Activated T-cell treated with anti-CD3 and anti-CD28 coated beads, Interleukin-2, amount 50 U/mL, for 24 hours (primary cell): ENCODE data around the gene NDST1.

Experiments used
- DNase-seq: peaks from one replicate; pipeline ENCODE4 v3.0.0-alpha.2; 2020
- H3K27ac Mint-ChIP-seq: 2 replicates; pipeline ENCODE4 v1.8.0; 2020; ENCODE audit warnings: mild to moderate bottlenecking, mixed read lengths
- H3K27me3 Mint-ChIP-seq: 2 replicates; pipeline ENCODE4 v1.8.0; 2020; ENCODE audit warnings: mixed read lengths
- H3K36me3 Mint-ChIP-seq: 2 replicates; pipeline ENCODE4 v1.8.0; 2020; ENCODE audit warnings: low read depth, mixed read lengths
- H3K4me1 Mint-ChIP-seq: 2 replicates; pipeline ENCODE4 v1.8.0; 2020; ENCODE audit warnings: low read depth, mixed read lengths
- H3K4me3 Mint-ChIP-seq: 2 replicates; pipeline ENCODE4 v1.8.0; 2020; ENCODE audit warnings: mild to moderate bottlenecking, moderate library complexity, mixed read lengths
- H3K9me3 Mint-ChIP-seq: 2 replicates; pipeline ENCODE4 v1.8.0; 2020; ENCODE audit warnings: mixed read lengths

NDST1 gene

DNA sequence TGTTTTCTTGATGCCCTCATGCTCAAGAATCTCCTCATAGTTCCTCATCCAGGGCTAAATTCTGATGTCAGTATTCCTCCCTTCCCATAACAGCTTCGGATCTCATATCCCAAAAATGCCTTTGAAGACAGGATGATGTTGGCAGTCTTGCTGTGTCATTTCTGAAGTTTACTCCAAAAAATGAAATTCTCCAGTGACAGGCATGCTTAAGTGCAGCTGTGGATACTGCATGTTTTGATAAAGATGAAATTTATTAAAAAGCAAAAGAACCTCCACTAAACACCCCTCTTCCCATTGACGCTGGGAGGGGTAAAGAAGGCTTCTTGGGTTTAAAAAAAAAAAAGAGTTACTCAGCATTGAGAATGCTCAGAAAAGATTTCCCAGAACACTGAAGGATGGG, 43.1 kb downstream of the NDST1 start:
- Mint-ChIP-seq H3K27ac (no peak overlapping the region), H3K4me3 (no peak overlapping the region), H3K27me3 (no peaks in the 10 kb centered on the region), H3K4me1 (no peaks in the 10 kb centered on the region), H3K9me3 (no peaks in the 10 kb centered on the region), H3K36me3 (no peaks in the 10 kb centered on the region)
- no peak for DNase-seq

GRCh38 chr5:150553402-150553801, 45.5 kb downstream of the NDST1 start:
- no peaks in the 10 kb centered on the region for H3K4me1 Mint-ChIP-seq
- no peaks in the 10 kb centered on the region for H3K27me3 Mint-ChIP-seq
- DNase-seq: no peak
- H3K9me3 Mint-ChIP-seq: no peaks in the 10 kb centered on the region
- H3K4me3 Mint-ChIP-seq: no peak overlapping the region
- no peaks in the 10 kb centered on the region for H3K36me3 Mint-ChIP-seq
- H3K27ac Mint-ChIP-seq: no peak overlapping the region

GRCh38 chr5:150553911-150554310, 46.0 kb downstream of the NDST1 start:
- no peaks in the 10 kb centered on the region for H3K27me3 Mint-ChIP-seq
- H3K9me3 Mint-ChIP-seq: no peaks in the 10 kb centered on the region
- H3K4me1 Mint-ChIP-seq: no peaks in the 10 kb centered on the region
- no peaks in the 10 kb centered on the region for H3K36me3 Mint-ChIP-seq
- no peak for DNase-seq
- no peak overlapping the region for H3K27ac Mint-ChIP-seq
- H3K4me3 Mint-ChIP-seq: no peak overlapping the region

DNA sequence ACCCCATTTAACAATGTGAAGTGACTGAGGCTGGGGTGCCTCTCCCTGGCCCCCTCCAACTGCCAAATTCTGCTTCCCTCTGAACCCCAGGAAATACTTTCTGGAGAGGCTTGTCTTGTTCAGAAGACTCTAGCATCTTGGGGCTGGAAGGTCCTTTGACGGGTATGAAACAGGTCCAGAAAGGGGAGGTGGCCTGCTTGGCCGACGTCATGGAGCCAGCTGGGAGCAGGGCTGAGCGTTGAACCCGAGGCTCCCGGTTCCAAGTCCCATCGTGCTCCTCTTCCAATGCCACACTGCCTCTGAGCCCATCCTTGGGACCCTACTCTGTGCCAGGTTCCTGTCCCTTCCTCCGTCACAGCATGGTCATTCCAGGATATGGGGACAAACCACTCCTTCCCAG, 46.9 kb downstream of the NDST1 start:
- no peak for DNase-seq
- Mint-ChIP-seq H3K36me3 (no peaks in the 10 kb centered on the region), H3K9me3 (no peaks in the 10 kb centered on the region), H3K4me1 (no peaks in the 10 kb centered on the region), H3K4me3 (no peak overlapping the region), H3K27me3 (no peaks in the 10 kb centered on the region), H3K27ac (no peak overlapping the region)

- H3K9me3 Mint-ChIP-seq: no peaks in the 10 kb centered on the region
- H3K4me3 Mint-ChIP-seq: no peak overlapping the region
- no peaks in the 10 kb centered on the region for H3K4me1 Mint-ChIP-seq
- H3K27me3 Mint-ChIP-seq: no peaks in the 10 kb centered on the region
- H3K27ac Mint-ChIP-seq: no peak overlapping the region
- no peaks in the 10 kb centered on the region for H3K36me3 Mint-ChIP-seq
- DNase-seq: no peak
Measured at GRCh38 chr5:150556106-150556505, 48.2 kb downstream of the NDST1 start.

DNA sequence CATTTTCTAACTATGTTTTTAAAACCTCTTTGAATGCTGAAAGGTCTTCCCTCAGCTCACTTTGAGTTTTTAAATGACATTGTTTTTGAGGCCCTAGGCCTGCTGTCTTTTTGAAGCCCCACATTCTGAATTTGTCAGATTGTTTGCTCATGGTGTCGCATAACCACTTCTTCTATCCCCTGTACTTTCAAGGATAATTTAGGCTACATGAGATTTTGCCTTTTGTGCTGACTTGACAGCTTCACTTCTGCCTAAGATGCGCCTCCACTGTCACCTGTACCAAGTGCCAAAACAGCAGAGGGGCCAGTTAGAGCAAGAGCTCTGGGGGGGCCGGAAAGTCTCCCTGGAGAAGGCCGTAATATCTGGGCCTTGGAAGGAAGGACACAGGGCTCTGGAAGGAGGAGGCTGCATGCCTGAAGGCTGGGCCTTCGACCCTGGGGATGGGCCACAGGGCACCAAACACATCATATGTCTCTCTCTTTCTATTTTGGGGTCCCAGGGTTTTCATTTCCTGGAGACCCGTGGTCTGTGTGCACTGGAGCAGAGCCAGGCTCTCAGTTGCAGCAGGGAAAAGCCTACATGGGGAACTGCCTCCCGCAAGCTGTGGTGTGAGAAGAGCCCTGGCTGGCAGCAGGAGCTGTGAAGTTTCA, 49.1 kb downstream of the NDST1 start:
- H3K27me3 Mint-ChIP-seq: no peaks in the 10 kb centered on the region
- no peaks in the 10 kb centered on the region for H3K9me3 Mint-ChIP-seq
- DNase-seq: no peak
- H3K4me3 Mint-ChIP-seq: no peak overlapping the region
- H3K27ac Mint-ChIP-seq: no peak overlapping the region
- H3K4me1 Mint-ChIP-seq: no peaks in the 10 kb centered on the region
- H3K36me3 Mint-ChIP-seq: no peaks in the 10 kb centered on the region

- Mint-ChIP-seq H3K4me3 (no peak overlapping the region), H3K27ac (no peak overlapping the region), H3K4me1 (no peaks in the 10 kb centered on the region), H3K27me3 (no peaks in the 10 kb centered on the region), H3K36me3 (no peaks in the 10 kb centered on the region), H3K9me3 (no peaks in the 10 kb centered on the region)
- DNase-seq: no peak
Measured at GRCh38 chr5:150557509-150557872, 49.6 kb downstream of the NDST1 start.

DNA sequence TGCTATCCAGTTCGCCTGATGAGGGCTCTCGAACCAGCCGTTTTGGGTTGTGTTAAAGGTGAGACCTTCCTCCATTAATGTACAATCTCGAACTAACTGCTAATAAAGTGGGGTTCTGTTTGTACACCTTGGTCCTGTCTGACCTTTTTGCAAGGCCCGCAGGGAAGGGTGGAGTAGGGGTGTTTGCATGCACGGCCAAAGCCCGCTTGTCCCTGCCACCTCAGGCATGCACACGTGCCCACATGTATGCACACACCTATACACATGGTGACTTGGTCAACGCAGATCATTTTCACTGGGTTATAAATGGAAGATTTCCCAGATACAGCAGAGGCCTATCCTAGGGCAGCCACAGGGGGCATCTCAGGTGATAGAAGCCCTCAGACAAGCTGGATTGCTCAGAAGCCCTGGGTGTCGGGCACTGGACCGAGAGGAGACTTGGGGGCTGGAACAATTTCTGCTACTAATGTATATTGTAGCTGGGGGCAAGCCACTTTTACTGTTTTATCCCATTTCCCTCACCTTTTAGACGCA, 50.2 kb downstream of the NDST1 start:
- H3K36me3 Mint-ChIP-seq: no peaks in the 10 kb centered on the region
- no peak for DNase-seq
- no peak overlapping the region for H3K27ac Mint-ChIP-seq
- H3K9me3 Mint-ChIP-seq: no peaks in the 10 kb centered on the region
- H3K4me3 Mint-ChIP-seq: no peak overlapping the region
- H3K4me1 Mint-ChIP-seq: no peaks in the 10 kb centered on the region
- H3K27me3 Mint-ChIP-seq: no peaks in the 10 kb centered on the region

- DNase-seq: no peak
- H3K27me3 Mint-ChIP-seq: no peaks in the 10 kb centered on the region
- no peak overlapping the region for H3K27ac Mint-ChIP-seq
- H3K4me3 Mint-ChIP-seq: no peak overlapping the region
- H3K36me3 Mint-ChIP-seq: no peaks in the 10 kb centered on the region
- no peaks in the 10 kb centered on the region for H3K9me3 Mint-ChIP-seq
- no peaks in the 10 kb centered on the region for H3K4me1 Mint-ChIP-seq
Measured at GRCh38 chr5:150559088-150559487, 51.2 kb downstream of the NDST1 start.

GRCh38 chr5:150559701-150560100, 51.8 kb downstream of the NDST1 start:
- Mint-ChIP-seq H3K36me3 (no peaks in the 10 kb centered on the region), H3K4me3 (no peak overlapping the region), H3K27me3 (no peaks in the 10 kb centered on the region), H3K27ac (no peak overlapping the region), H3K4me1 (no peaks in the 10 kb centered on the region), H3K9me3 (no peaks in the 10 kb centered on the region)
- no peak for DNase-seq

GRCh38 chr5:150560401-150561191, 52.7 kb downstream of the NDST1 start:
- H3K27me3 Mint-ChIP-seq: no peaks in the 10 kb centered on the region
- no peak overlapping the region for H3K4me3 Mint-ChIP-seq
- DNase-seq: peak; percentile 65
- no peak overlapping the region for H3K27ac Mint-ChIP-seq
- no peaks in the 10 kb centered on the region for H3K36me3 Mint-ChIP-seq
- no peaks in the 10 kb centered on the region for H3K4me1 Mint-ChIP-seq
- no peaks in the 10 kb centered on the region for H3K9me3 Mint-ChIP-seq

- Mint-ChIP-seq H3K9me3 (no peaks in the 10 kb centered on the region), H3K4me1 (no peaks in the 10 kb centered on the region), H3K27me3 (no peaks in the 10 kb centered on the region), H3K4me3 (no peak overlapping the region), H3K36me3 (no peaks in the 10 kb centered on the region), H3K27ac (no peak overlapping the region)
- DNase-seq: no peak
Measured at GRCh38 chr5:150561192-150561512, 53.2 kb downstream of the NDST1 start.

DNA sequence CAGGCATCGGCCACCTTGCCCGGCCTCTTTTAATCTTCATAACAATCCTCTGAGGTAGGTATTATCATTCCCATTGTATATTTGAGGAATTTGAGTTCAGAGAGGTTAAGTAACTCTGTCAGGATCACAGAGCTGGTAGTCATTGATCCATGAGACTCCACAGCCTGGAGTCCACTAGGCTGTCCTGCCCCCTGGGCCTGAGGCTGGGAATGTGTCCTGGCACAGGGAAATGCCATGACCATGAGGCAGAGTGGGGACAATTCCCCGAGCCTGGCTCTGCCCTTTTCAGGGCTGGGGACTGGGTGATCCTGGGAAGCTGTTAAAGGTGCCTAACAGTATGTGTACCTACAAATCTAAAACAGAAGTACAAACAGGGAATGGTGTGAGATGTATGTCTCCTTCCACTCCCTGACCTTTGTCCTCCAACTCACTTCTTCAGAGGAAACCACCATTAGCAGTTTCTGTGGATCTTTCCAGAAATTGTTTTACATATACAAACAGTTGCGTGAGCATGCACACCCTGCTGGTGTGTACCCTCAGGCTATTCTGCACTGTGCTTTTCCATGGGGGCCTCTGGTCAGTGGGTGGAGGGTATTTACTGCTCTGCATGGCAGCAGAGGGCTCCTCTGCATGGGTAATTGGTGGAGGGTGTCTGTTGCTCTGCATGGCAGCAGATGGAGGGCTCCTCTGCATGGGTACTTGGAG, 53.8 kb downstream of the NDST1 start:
- DNase-seq: no peak
- Mint-ChIP-seq H3K27ac (no peak overlapping the region), H3K9me3 (no peaks in the 10 kb centered on the region), H3K4me3 (no peak overlapping the region), H3K4me1 (no peaks in the 10 kb centered on the region), H3K27me3 (no peaks in the 10 kb centered on the region), H3K36me3 (no peaks in the 10 kb centered on the region)

DNA sequence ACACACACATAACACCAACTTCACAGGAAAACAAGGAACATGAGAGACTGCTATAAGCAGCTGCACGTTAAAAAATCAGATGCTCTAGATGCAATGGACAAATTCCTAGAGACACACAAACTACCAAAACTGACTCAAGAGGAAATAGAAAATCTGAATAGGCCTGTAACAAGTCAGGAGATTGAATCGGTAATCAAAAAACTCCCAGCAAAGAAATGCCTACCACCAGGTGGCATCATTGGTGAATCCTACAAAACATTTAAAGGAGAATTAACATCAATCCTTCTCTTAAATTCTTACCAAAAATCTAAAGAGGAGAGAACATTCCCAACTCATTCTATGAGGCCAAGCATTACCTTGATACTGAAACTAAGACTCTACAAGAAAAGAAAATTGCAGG, 54.9 kb downstream of the NDST1 start:
- no peak for DNase-seq
- Mint-ChIP-seq H3K36me3 (no peaks in the 10 kb centered on the region), H3K4me3 (no peak overlapping the region), H3K27ac (peak overlapping the region; percentile 33), H3K4me1 (no peaks in the 10 kb centered on the region), H3K27me3 (no peaks in the 10 kb centered on the region), H3K9me3 (no peaks in the 10 kb centered on the region)

- H3K36me3 Mint-ChIP-seq: no peaks in the 10 kb centered on the region
- H3K27me3 Mint-ChIP-seq: no peaks in the 10 kb centered on the region
- H3K9me3 Mint-ChIP-seq: no peaks in the 10 kb centered on the region
- no peak overlapping the region for H3K27ac Mint-ChIP-seq
- H3K4me1 Mint-ChIP-seq: no peaks in the 10 kb centered on the region
- no peak for DNase-seq
- H3K4me3 Mint-ChIP-seq: no peak overlapping the region
Measured at GRCh38 chr5:150565868-150566267, 57.9 kb downstream of the NDST1 start.
